ENCODE data around the gene STEAP1B.
"Not testable (repeated sequence)": the region's sequence is repeated elsewhere in the genome, so short reads cannot be mapped to it uniquely, and the experiment has no call there.

Gene STEAP1B

DNA sequence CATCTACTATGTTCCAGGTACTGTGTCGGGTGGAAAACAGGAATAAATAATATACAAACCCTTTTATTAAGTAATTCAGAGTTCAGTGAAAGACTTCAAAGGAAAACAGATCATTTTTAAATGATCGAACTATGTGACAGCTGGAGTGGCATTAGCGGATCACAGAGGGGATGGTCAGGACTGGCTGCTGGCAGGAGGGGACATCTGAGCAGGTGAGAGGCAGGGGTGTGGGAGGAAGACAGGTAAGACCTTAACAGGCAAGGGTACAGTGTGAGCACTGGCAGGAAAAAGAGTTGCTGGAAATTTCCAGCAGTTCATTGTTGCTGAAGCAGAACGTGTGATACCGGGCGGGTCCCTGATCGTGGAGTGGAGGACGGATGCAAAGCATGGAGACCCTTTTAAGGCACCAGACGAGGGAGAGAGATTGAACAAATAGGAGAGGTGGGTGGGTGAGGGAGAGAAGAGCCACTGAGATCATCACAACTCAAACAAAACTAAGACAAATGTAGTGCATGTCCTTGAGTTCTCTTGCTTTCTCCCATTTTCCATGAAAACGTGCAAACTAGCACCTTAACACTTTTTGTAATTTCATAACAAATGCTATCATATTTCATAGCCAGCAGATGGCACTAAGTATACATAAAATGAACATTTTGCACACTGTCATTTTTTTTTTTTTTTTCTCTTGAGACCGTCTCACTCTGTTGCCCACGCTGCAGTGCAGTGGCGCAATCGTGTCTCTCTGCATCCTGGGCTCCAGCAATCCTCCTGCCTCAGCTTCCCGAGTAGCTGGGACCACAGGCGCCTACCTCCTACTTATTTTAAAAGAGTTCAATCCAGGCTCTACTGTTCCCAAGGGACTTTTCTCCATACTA, 23.7 kb upstream of the STEAP1B start:
- DNase-seq; H3K9me3 ChIP-seq; H3K27ac ChIP-seq; H3K27me3 ChIP-seq; H3K4me1 ChIP-seq; H3K36me3 ChIP-seq; intact Hi-C loops (cut with DNase I; ENCODE audit: low total_unique reads); H3K4me3 ChIP-seq: not testable (repeated sequence)
- TF ChIP-seq, protein P1, sequence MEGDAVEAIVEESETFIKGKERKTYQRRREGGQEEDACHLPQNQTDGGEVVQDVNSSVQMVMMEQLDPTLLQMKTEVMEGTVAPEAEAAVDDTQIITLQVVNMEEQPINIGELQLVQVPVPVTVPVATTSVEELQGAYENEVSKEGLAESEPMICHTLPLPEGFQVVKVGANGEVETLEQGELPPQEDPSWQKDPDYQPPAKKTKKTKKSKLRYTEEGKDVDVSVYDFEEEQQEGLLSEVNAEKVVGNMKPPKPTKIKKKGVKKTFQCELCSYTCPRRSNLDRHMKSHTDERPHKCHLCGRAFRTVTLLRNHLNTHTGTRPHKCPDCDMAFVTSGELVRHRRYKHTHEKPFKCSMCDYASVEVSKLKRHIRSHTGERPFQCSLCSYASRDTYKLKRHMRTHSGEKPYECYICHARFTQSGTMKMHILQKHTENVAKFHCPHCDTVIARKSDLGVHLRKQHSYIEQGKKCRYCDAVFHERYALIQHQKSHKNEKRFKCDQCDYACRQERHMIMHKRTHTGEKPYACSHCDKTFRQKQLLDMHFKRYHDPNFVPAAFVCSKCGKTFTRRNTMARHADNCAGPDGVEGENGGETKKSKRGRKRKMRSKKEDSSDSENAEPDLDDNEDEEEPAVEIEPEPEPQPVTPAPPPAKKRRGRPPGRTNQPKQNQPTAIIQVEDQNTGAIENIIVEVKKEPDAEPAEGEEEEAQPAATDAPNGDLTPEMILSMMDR (IDR thresholded peaks at IDR 0.05) = peak in 1 of 2 experiments; percentile 21

DNA sequence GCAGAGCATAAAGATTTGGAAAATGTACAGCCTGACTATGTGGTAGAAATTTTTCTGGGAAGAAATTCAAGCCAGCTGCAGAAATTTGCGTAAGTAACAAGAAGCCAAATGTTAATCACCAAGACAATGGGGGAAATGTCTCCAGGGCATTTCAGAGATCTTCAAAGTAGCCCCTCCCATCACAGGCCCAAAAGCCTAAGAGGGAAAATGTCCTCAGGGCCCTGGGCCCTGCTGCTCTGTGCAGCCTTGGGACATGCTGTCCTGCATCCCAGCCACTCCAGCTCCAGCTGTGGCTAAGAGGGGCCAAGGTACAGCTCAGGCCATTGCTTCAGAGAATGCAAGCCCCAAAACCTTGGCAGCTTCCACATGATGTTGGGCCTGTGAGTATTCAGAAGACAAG, 19.6 kb upstream of the STEAP1B start:
- H3K9me3 ChIP-seq; H3K4me3 ChIP-seq; H3K4me1 ChIP-seq; DNase-seq; H3K27me3 ChIP-seq; H3K36me3 ChIP-seq; intact Hi-C loops (cut with DNase I; ENCODE audit: low total_unique reads); H3K27ac ChIP-seq: not testable (repeated sequence)

DNA sequence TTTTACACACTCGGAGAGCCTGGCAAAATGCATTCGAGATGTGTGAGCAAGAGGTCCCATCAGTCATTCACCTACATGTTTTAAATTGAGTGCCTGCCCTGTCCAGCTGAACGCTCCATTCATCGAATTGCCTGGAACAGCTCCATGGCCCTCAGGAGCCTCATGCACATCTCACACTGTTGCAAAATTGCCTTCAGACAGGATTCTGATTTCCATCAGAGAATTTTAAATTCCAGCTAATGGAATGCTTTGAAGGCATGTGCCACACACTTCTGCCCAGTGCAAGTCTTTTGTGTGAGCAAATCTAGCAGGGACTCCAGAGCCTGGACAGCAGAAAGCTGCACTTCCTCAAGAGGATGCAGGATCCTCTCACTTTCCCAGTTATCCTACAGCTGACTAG, 17.0 kb upstream of the STEAP1B start:
- H3K27me3 ChIP-seq; H3K36me3 ChIP-seq; DNase-seq; H3K27ac ChIP-seq; H3K9me3 ChIP-seq; intact Hi-C loops (cut with DNase I; ENCODE audit: low total_unique reads); H3K4me1 ChIP-seq; H3K4me3 ChIP-seq: not testable (repeated sequence)

DNA sequence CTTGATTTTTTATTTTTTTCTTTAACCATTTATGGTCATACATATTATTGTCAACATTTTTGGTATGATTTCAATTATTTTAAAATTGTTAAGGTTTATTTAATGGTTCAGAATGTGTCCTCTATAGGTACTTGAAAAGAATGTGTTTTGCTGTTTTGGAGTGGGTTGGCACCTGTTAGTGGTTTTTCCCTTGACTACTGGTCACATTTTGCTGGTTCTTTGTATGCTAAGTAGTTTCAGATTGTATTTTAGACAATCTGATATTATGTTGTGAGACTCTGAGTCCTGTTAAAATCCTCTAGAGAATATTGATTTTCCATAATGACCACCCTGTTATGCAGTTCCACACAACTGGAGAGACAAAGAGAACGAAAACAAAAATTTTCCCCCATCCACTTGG, 15.0 kb upstream of the STEAP1B start:
- DNase-seq; H3K27ac ChIP-seq; intact Hi-C loops (cut with DNase I; ENCODE audit: low total_unique reads); H3K4me1 ChIP-seq; H3K9me3 ChIP-seq; H3K36me3 ChIP-seq; H3K4me3 ChIP-seq; H3K27me3 ChIP-seq: not testable (repeated sequence)

DNA sequence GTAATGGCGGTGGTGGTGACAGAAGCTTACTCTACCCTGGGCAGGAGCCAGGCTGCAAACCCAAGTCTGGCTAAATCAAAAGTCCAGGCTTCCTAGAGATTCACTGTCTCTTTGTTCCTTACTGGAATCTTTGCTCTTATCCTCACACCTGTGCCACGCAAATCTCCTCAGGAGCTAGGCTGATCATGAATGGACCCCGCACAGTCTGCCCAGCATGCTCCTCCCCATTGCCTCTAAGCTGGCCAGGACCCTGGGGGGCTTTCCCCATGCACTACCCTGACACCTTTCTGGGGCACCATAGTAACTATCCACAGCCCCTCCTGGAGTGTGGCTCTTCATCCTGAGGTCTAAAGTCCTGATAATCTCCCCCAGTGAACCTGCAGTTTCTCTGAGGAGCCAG, 7.3 kb upstream of the STEAP1B start:
- H3K27ac ChIP-seq; intact Hi-C loops (cut with DNase I; ENCODE audit: low total_unique reads); H3K4me3 ChIP-seq; H3K36me3 ChIP-seq; DNase-seq; H3K4me1 ChIP-seq; H3K9me3 ChIP-seq; H3K27me3 ChIP-seq: not testable (repeated sequence)

DNA sequence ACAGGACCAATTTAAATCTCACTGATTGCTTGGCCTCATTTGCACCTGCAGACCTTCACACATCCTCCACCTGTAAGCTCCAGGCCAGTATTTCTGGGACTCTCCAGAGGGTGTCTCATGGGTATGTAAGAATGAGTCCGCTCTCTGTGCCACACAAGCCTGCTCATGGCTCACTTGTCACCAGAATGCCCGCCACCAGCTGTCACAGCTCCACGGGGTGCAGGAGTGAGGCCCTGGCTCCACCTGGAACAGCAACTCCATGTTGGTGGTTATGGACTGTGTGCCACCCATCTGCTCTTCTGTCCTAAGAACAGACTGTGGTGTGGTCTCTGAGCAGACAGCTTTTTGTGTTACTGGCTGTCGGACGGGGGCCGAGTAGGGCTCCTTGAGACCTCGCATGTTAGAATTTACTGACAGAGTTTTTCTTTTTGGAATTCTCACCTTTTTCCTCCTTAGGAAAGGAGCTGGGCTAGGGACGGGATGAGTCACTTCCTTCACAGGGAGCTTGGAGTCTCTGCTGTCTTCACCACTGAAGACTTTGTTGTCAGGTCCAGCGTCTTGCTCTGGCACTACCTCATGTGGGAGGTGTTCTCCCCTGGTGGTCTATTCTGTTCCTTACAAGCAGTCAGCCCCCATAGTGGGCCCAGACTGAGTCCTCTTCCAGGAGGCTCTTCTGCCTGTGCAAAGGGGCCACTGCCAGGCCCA, 6.5 kb upstream of the STEAP1B start:
- H3K36me3 ChIP-seq; H3K4me1 ChIP-seq; intact Hi-C loops (cut with DNase I; ENCODE audit: low total_unique reads); H3K27me3 ChIP-seq; H3K27ac ChIP-seq; H3K4me3 ChIP-seq; H3K9me3 ChIP-seq; DNase-seq: not testable (repeated sequence)

DNA sequence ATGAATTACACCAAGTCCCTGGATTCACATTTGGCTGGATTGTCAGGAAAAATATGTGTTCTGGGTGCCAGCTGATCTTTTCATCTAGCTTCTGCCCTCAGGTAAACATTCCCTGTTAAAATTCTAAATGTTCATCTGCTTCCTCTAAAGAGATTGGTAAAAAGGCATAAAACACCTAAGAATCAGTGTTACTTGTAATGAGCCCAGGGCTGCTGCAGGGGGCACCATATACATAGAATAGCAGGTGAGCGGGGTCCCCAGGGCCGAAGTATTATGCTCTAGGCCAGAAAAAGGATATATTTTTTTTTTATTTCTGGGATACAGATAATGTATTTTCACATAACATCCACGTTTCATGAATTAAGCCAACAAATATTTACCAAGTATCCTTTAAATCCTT, 4.5 kb upstream of the STEAP1B start:
- H3K27ac ChIP-seq; H3K27me3 ChIP-seq; H3K4me3 ChIP-seq; intact Hi-C loops (cut with DNase I; ENCODE audit: low total_unique reads); H3K4me1 ChIP-seq; H3K36me3 ChIP-seq; H3K9me3 ChIP-seq; DNase-seq: not testable (repeated sequence)

DNA sequence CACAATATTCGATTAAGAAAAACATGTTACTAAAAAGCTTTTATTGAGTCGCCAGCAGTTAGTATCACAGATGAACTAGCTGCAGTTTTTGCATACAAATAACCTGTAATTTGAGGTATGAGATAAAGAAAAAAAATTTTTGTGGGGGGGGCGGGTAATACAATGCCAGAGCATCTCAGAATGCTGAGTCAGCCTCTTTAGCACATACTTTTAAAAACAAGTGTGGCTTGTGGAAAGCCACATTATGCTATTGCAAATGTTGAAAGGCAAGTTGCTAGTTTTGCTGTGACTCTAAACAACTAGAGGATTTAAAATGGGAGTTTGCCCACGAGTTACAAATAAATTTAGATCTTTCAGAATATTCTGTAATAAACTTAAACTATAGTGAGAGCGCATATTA, 2.1 kb upstream of the STEAP1B start:
- H3K4me1 ChIP-seq; H3K27me3 ChIP-seq; DNase-seq; intact Hi-C loops (cut with DNase I; ENCODE audit: low total_unique reads); H3K27ac ChIP-seq; H3K4me3 ChIP-seq; H3K36me3 ChIP-seq; H3K9me3 ChIP-seq: not testable (repeated sequence)

DNA sequence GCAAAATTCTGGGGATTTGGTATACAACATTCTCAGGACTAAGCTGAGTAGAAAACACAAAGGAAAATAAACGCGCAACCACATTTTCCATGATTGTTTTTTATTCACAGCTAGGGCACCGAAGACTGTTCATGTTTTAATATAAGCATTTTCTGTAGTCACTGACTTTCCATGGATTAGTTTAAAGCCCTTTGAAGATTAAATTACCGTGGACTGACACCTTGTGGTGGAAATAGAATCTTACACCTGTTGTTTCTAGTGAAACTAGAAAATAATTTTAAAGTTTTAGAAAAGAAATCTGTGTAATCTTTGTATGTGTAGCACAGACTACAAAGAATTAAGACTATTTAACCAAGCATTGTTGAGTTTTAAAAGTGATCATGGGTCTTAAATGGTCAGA, 1.3 kb upstream of the STEAP1B start:
- DNase-seq; H3K4me3 ChIP-seq; H3K27me3 ChIP-seq; intact Hi-C loops (cut with DNase I; ENCODE audit: low total_unique reads); H3K9me3 ChIP-seq; H3K4me1 ChIP-seq; H3K27ac ChIP-seq; H3K36me3 ChIP-seq: not testable (repeated sequence)
